ENCODE results near the gene SUGCT.

- TF ChIP-seq CTCF (conservative IDR thresholded peaks at IDR 0.05; ENCODE audit: low read depth, low read length) (no peak), EZH2 (IDR thresholded peaks at IDR 0.05; ENCODE audit: borderline replicate concordance, low read depth, low read length, poor library complexity, severe bottlenecking) (no peak)
Observed at GRCh38 chr7:40526951-40527715, 392.3 kb downstream of the SUGCT start.

All from A673 (cell line).